ENCODE data around the gene WSCD2. TPM values are rescaled to one million over a fixed set of nuclear protein-coding genes. Genes with fewer than 3 reads are reported as not detected.

Gene WSCD2
- total and polyA plus RNA-seq, 2 experiments from 2014 or later: not detected

GRCh38 chr12:108134744-108135143, 5.7 kb downstream of the WSCD2 start:
- Histone ChIP-seq H3K4me2 (ENCODE audit: unreplicated experiment) (no peak overlapping the region), H3K4me3 (no peak overlapping the region), H3K79me2 (ENCODE audit: insufficient read depth) (no peaks in the 10 kb centered on the region), H2AFZ (no peak overlapping the region), H3K36me3 (ENCODE audit: low read depth) (no peaks in the 10 kb centered on the region), H4K20me1 (ENCODE audit: insufficient read depth) (no peaks in the 10 kb centered on the region), H3F3A (ENCODE audit: insufficient read depth) (no peaks in the 10 kb centered on the region), H3K27ac (no peak overlapping the region), H3K9me3 (ENCODE audit: low read depth) (no peaks in the 10 kb centered on the region), H3K9ac (no peak overlapping the region), H3K9me2 (ENCODE audit: insufficient read depth) (no peaks in the 10 kb centered on the region), H3K4me1 (ENCODE audit: insufficient read depth) (no peaks in the 10 kb centered on the region), H3K27me3 (replicated peaks; ENCODE audit: insufficient read depth) (peaks cover 14% of the 10 kb centered on the region; the same call in 1 of the 2 replicates)
- DNase-seq: no peak
- in situ Hi-C loops (cut with MboI): no loop called here
- TF ChIP-seq EZH2phosphoT487 (IDR thresholded peaks at IDR 0.05; ENCODE audit: insufficient read depth, low read depth): no peak
- TF ChIP-seq EZH2 (IDR thresholded peaks at IDR 0.05; ENCODE audit: insufficient read depth, poor library complexity, severe bottlenecking): no peak
- 61 to 62% methylated on average over 5 of the region's 5 CpGs for WGBS, 2 experiments (ENCODE audit: low coverage in 1 of 2, low lambda C conversion rate in 2 of 2, missing lambda C conversion rate in 2 of 2)

DNA sequence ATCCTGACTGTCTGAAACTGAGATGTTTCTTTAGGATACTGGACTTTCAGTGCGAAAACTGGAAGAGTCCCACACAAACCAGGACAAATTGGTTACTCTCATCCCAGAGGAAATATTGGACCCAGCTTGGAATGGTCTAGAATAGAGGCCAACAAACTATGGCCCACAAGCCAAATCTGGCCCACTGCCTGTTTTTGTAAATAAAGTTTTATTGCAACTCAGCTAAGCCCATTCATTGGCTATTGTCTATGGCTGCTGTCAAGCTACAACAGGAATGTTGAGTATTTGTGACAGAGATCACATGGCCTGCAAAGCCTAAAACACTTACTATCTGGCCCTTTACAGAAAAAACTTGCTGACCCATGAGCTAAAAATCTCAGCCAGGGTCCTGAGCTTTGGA, 6.5 kb downstream of the WSCD2 start:
- Histone ChIP-seq H3K27me3 (replicated peaks; ENCODE audit: insufficient read depth) (peaks cover 7% of the 10 kb centered on the region; the same call in 1 of the 2 replicates), H3F3A (ENCODE audit: insufficient read depth) (no peaks in the 10 kb centered on the region), H2AFZ (no peak overlapping the region), H3K9me3 (ENCODE audit: low read depth) (no peaks in the 10 kb centered on the region), H3K27ac (no peak overlapping the region), H3K79me2 (ENCODE audit: insufficient read depth) (no peaks in the 10 kb centered on the region), H3K9me2 (ENCODE audit: insufficient read depth) (no peaks in the 10 kb centered on the region), H3K4me3 (no peak overlapping the region), H3K36me3 (ENCODE audit: low read depth) (no peaks in the 10 kb centered on the region), H3K9ac (no peak overlapping the region), H3K4me2 (ENCODE audit: unreplicated experiment) (no peak overlapping the region), H3K4me1 (ENCODE audit: insufficient read depth) (no peaks in the 10 kb centered on the region), H4K20me1 (ENCODE audit: insufficient read depth) (no peaks in the 10 kb centered on the region)
- TF ChIP-seq EZH2 (IDR thresholded peaks at IDR 0.05; ENCODE audit: insufficient read depth, poor library complexity, severe bottlenecking): no peak
- no peak for TF ChIP-seq EZH2phosphoT487 (IDR thresholded peaks at IDR 0.05; ENCODE audit: insufficient read depth, low read depth)
- DNase-seq: no peak
- in situ Hi-C loops (cut with MboI): no loop called here
- WGBS, 2 experiments (ENCODE audit: low coverage in 1 of 2, low lambda C conversion rate in 2 of 2, missing lambda C conversion rate in 2 of 2): 30 to 33% methylated on average over 1 of the region's 1 CpG

- DNase-seq: no peak
- no peaks in the 10 kb centered on the region for H4K20me1 ChIP-seq (ENCODE audit: insufficient read depth)
- TF ChIP-seq EZH2phosphoT487 (IDR thresholded peaks at IDR 0.05; ENCODE audit: insufficient read depth, low read depth) (no peak), EZH2 (IDR thresholded peaks at IDR 0.05; ENCODE audit: insufficient read depth, poor library complexity, severe bottlenecking) (no peak)
- H3K4me2 ChIP-seq (ENCODE audit: unreplicated experiment): no peak overlapping the region
- no peaks in the 10 kb centered on the region for H3K79me2 ChIP-seq (ENCODE audit: insufficient read depth)
- H3F3A ChIP-seq (ENCODE audit: insufficient read depth): no peaks in the 10 kb centered on the region
- no peak overlapping the region for H3K4me3 ChIP-seq
- H3K4me1 ChIP-seq (ENCODE audit: insufficient read depth): no peaks in the 10 kb centered on the region
- no peaks in the 10 kb centered on the region for H3K36me3 ChIP-seq (ENCODE audit: low read depth)
- no peak overlapping the region for H2AFZ ChIP-seq
- H3K9ac ChIP-seq: no peak overlapping the region
- H3K27ac ChIP-seq: no peak overlapping the region
- no peaks in the 10 kb centered on the region for H3K9me2 ChIP-seq (ENCODE audit: insufficient read depth)
- WGBS, 2 experiments (ENCODE audit: low coverage in 1 of 2, low lambda C conversion rate in 2 of 2, missing lambda C conversion rate in 2 of 2): 35 to 46% methylated on average over 5 to 6 of the region's 6 CpGs
- no peaks in the 10 kb centered on the region; the same call in 1 of the 2 replicates for H3K27me3 ChIP-seq (replicated peaks; ENCODE audit: insufficient read depth)
- in situ Hi-C loops (cut with MboI): no loop called here
- no peaks in the 10 kb centered on the region for H3K9me3 ChIP-seq (ENCODE audit: low read depth)
These were observed 7.6 kb downstream of the WSCD2 start for GRCh38 chr12:108136697-108137096.

DNA sequence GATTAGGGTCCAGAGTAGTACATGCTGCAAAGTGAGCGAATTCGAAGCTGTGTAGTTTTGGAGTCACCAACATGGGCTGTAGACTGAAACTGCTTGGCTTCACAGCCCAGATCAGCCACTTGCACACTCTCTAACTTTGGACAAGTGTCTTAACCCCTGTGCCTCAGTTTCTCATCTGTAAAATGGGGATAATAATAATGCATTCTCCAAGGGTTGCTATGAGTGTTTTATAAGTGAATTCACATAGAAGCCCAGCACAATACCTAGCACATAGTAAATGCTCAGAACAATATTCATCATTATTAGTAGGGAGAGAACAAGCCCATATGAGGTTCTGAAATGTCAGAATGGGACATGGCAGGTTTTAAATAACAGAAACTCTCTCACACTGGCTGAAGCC, 10.4 kb downstream of the WSCD2 start:
- TF ChIP-seq EZH2 (IDR thresholded peaks at IDR 0.05; ENCODE audit: insufficient read depth, poor library complexity, severe bottlenecking) (no peak), EZH2phosphoT487 (IDR thresholded peaks at IDR 0.05; ENCODE audit: insufficient read depth, low read depth) (no peak)
- Histone ChIP-seq H4K20me1 (ENCODE audit: insufficient read depth) (no peaks in the 10 kb centered on the region), H3K36me3 (ENCODE audit: low read depth) (no peaks in the 10 kb centered on the region), H3K27me3 (replicated peaks; ENCODE audit: insufficient read depth) (no peaks in the 10 kb centered on the region), H3K4me1 (ENCODE audit: insufficient read depth) (no peaks in the 10 kb centered on the region), H2AFZ (no peak overlapping the region), H3K9ac (no peak overlapping the region), H3F3A (ENCODE audit: insufficient read depth) (no peaks in the 10 kb centered on the region), H3K79me2 (ENCODE audit: insufficient read depth) (no peaks in the 10 kb centered on the region), H3K9me3 (ENCODE audit: low read depth) (no peaks in the 10 kb centered on the region), H3K4me3 (no peak overlapping the region), H3K9me2 (ENCODE audit: insufficient read depth) (no peaks in the 10 kb centered on the region), H3K27ac (no peak overlapping the region), H3K4me2 (ENCODE audit: unreplicated experiment) (no peak overlapping the region)
- 53 to 88% methylated on average over 2 of the region's 2 CpGs for WGBS, 2 experiments (ENCODE audit: low coverage in 1 of 2, low lambda C conversion rate in 2 of 2, missing lambda C conversion rate in 2 of 2)
- no peak for DNase-seq
- in situ Hi-C loops (cut with MboI): no loop called here

DNA sequence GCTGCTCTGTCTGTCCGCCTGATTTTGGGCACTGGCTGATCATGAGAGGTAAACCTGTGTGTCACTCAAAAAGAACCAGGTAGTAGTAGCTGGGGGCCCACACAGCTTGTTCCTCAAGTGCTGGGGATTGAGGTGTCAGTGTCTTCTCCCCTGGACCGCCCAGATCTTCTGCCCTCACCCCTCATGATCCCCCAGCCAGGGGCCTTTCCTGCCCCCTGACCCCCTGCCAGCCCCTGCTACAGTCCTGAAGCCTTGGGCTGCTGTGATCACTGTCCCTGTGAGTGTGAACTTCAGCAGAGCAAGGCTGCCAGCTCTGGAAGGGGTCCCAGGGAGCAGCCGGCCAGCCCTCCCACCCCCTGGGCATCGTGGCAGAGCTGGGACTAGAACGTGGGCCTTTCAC, 11.4 kb downstream of the WSCD2 start:
- 18 to 20% methylated on average over 5 of the region's 5 CpGs for whole genome bisulfite sequencing, 2 experiments (ENCODE audit: low coverage in 1 of 2, low lambda C conversion rate in 2 of 2, missing lambda C conversion rate in 2 of 2)
- in situ Hi-C loops (cut with MboI): no loop called here
- no peak for DNase-seq

More for the DNA sequence above, 11.4 kb downstream of the WSCD2 start:
- no peak for TF ChIP-seq EZH2phosphoT487 (IDR thresholded peaks at IDR 0.05; ENCODE audit: insufficient read depth, low read depth)
- TF ChIP-seq EZH2 (IDR thresholded peaks at IDR 0.05; ENCODE audit: insufficient read depth, poor library complexity, severe bottlenecking): no peak
- Histone ChIP-seq H3K4me1 (ENCODE audit: insufficient read depth) (no peaks in the 10 kb centered on the region), H3F3A (ENCODE audit: insufficient read depth) (no peaks in the 10 kb centered on the region), H3K79me2 (ENCODE audit: insufficient read depth) (no peaks in the 10 kb centered on the region), H2AFZ (no peak overlapping the region), H4K20me1 (ENCODE audit: insufficient read depth) (no peaks in the 10 kb centered on the region), H3K4me3 (no peak overlapping the region), H3K27ac (no peak overlapping the region), H3K36me3 (ENCODE audit: low read depth) (no peaks in the 10 kb centered on the region), H3K9me3 (ENCODE audit: low read depth) (no peaks in the 10 kb centered on the region), H3K9ac (no peak overlapping the region), H3K4me2 (ENCODE audit: unreplicated experiment) (no peak overlapping the region), H3K9me2 (ENCODE audit: insufficient read depth) (no peaks in the 10 kb centered on the region), H3K27me3 (replicated peaks; ENCODE audit: insufficient read depth) (no peaks in the 10 kb centered on the region)
